Pons (tissue), 1 donor: ENCODE data around the gene CAMLG.
A peak's percentile ranks its signal among the peaks of the same experiment; 100 is the strongest.
"Not testable (repeated sequence)": the region's sequence is repeated elsewhere in the genome, so short reads cannot be mapped to it uniquely, and the experiment has no call there.

Source experiments
- DNase-seq: peaks from one replicate; pipeline ENCODE4 v3.0.0-alpha.2; 2016; ENCODE audit warnings: low spot score

The CAMLG gene

GRCh38 chr5:134738133-134738962 lies at the start of gene CAMLG:
Gene CAMLG, plus strand, starts transcription at chr5:134738548. Its CDS starts 73 bp downstream, at chr5:134738621.
- DNase-seq = peak; percentile 97

GRCh38 chr5:134690144-134690543 lies 48.2 kb upstream of the CAMLG start:
- not testable (repeated sequence) for DNase-seq

GRCh38 chr5:134692722-134693121 lies 45.6 kb upstream of the CAMLG start:
- no peak for DNase-seq

GRCh38 chr5:134708301-134708700 lies 30.0 kb upstream of the CAMLG start:
- no peak for DNase-seq

- DNase-seq = no peak
These were observed 24.2 kb upstream of the CAMLG start for GRCh38 chr5:134714120-134714519.

GRCh38 chr5:134714541-134714940 lies 23.8 kb upstream of the CAMLG start:
- DNase-seq = no peak

GRCh38 chr5:134715466-134715865 lies 22.9 kb upstream of the CAMLG start:
- DNase-seq = not testable (repeated sequence)

- no peak for DNase-seq
These were observed 13.5 kb upstream of the CAMLG start for GRCh38 chr5:134724872-134725271.

- DNase-seq = no peak
These were observed 5.5 kb upstream of the CAMLG start for GRCh38 chr5:134732819-134733218.

GRCh38 chr5:134735243-134735642 lies 3.1 kb upstream of the CAMLG start:
- DNase-seq = no peak

- no peak for DNase-seq
These were observed 2.1 kb upstream of the CAMLG start for GRCh38 chr5:134736173-134736812.

GRCh38 chr5:134738963-134739661 lies 764 bp downstream of the CAMLG start:
- peak; percentile 35 for DNase-seq

GRCh38 chr5:134741052-134741451 lies 2.7 kb downstream of the CAMLG start:
- DNase-seq = no peak

GRCh38 chr5:134742134-134742533 lies 3.8 kb downstream of the CAMLG start:
- no peak for DNase-seq

GRCh38 chr5:134749415-134749814 lies 11.1 kb downstream of the CAMLG start:
- DNase-seq = no peak

GRCh38 chr5:134758176-134758503 lies 19.8 kb downstream of the CAMLG start:
- DNase-seq = peak; percentile 19

GRCh38 chr5:134758504-134759341 lies 20.4 kb downstream of the CAMLG start, which contains the start of gene DDX46:
Gene DDX46, plus strand, starts transcription at chr5:134758779. Its CDS starts 160 bp downstream, at chr5:134758939.
- peak; percentile 84 for DNase-seq

GRCh38 chr5:134767528-134768291 lies 29.4 kb downstream of the CAMLG start:
- not testable (repeated sequence) for DNase-seq

- DNase-seq = no peak
These were observed 30.9 kb downstream of the CAMLG start for GRCh38 chr5:134769206-134769605.

GRCh38 chr5:134772461-134773125 lies 34.2 kb downstream of the CAMLG start:
- no peak for DNase-seq

GRCh38 chr5:134777366-134777765 lies 39.0 kb downstream of the CAMLG start:
- no peak for DNase-seq
